Neutrophil (primary cell): ENCODE data around the gene ANKRD53.

Source experiments
- H3K27ac ChIP-seq: fragments of 200-600 bp; sonication (generic); 2 replicates; pipeline ENCODE4 v1.5.1; 2016; ENCODE audit warnings: mild to moderate bottlenecking, moderate library complexity
- H3K27me3 ChIP-seq: fragments of 200-600 bp; sonication (generic); 2 replicates; pipeline ENCODE4 v1.6.0; 2016; ENCODE audit warnings: mild to moderate bottlenecking
- H3K36me3 ChIP-seq: fragments of 200-600 bp; sonication (generic); 2 replicates; pipeline ENCODE4 v1.5.1; 2017
- H3K4me1 ChIP-seq, 2 experiments: fragments of 200-600 bp in 1 of 2; sonication (generic) in 1 of 2; 1 replicate in 1 of 2; 2 replicates in 1 of 2; pipeline versions ENCODE4 v1.5.1 to v1.6.1; 2013 to 2016; ENCODE audit warnings: low read depth in 1 of 2, low read length in 1 of 2, mild to moderate bottlenecking in 1 of 2, moderate library complexity in 1 of 2; ENCODE audit not compliant: control insufficient read depth in 1 of 2, insufficient read depth in 1 of 2
- H3K4me3 ChIP-seq, 2 experiments: fragments of 200-600 bp in 1 of 2; sonication (generic) in 1 of 2; 1 replicate in 1 of 2; 2 replicates in 1 of 2; pipeline ENCODE4 v1.5.1; 2013 to 2016; ENCODE audit warnings: low read depth in 1 of 2, low read length in 1 of 2, mild to moderate bottlenecking in 1 of 2, moderate library complexity in 1 of 2
- H3K9me3 ChIP-seq: fragments of 200-600 bp; sonication (generic); 2 replicates; pipeline ENCODE4 v1.5.1; 2016
- TF ChIP-seq, protein P1 (sequence below): fragments of 200-600 bp; sonication (generic); IDR thresholded peaks from 2 replicates; pipeline ENCODE4 v1.5.1; 2016; ENCODE audit warnings: antibody characterized with exemption

The ANKRD53 gene

GRCh38 chr2:70987386-70987785 is 9.0 kb downstream of the ANKRD53 start:
- TF ChIP-seq, protein P1, sequence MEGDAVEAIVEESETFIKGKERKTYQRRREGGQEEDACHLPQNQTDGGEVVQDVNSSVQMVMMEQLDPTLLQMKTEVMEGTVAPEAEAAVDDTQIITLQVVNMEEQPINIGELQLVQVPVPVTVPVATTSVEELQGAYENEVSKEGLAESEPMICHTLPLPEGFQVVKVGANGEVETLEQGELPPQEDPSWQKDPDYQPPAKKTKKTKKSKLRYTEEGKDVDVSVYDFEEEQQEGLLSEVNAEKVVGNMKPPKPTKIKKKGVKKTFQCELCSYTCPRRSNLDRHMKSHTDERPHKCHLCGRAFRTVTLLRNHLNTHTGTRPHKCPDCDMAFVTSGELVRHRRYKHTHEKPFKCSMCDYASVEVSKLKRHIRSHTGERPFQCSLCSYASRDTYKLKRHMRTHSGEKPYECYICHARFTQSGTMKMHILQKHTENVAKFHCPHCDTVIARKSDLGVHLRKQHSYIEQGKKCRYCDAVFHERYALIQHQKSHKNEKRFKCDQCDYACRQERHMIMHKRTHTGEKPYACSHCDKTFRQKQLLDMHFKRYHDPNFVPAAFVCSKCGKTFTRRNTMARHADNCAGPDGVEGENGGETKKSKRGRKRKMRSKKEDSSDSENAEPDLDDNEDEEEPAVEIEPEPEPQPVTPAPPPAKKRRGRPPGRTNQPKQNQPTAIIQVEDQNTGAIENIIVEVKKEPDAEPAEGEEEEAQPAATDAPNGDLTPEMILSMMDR: no peak
- Histone ChIP-seq H3K4me3 (no peak overlapping the region), H3K36me3 (peaks cover 65% of the 10 kb centered on the region), H3K4me1 (peaks cover 0 to 8% of the 10 kb centered on the region in 2 experiments), H3K9me3 (no peaks in the 10 kb centered on the region), H3K27me3 (no peaks in the 10 kb centered on the region), H3K27ac (no peak overlapping the region)

GRCh38 chr2:70988151-70988550 is 9.7 kb downstream of the ANKRD53 start:
- Histone ChIP-seq H3K4me1 (peaks cover 6 to 14% of the 10 kb centered on the region in 2 experiments), H3K9me3 (no peaks in the 10 kb centered on the region), H3K27me3 (no peaks in the 10 kb centered on the region), H3K4me3 (no peak overlapping the region), H3K36me3 (peaks cover 65% of the 10 kb centered on the region), H3K27ac (no peak overlapping the region)
- TF ChIP-seq, protein P1: no peak

DNA sequence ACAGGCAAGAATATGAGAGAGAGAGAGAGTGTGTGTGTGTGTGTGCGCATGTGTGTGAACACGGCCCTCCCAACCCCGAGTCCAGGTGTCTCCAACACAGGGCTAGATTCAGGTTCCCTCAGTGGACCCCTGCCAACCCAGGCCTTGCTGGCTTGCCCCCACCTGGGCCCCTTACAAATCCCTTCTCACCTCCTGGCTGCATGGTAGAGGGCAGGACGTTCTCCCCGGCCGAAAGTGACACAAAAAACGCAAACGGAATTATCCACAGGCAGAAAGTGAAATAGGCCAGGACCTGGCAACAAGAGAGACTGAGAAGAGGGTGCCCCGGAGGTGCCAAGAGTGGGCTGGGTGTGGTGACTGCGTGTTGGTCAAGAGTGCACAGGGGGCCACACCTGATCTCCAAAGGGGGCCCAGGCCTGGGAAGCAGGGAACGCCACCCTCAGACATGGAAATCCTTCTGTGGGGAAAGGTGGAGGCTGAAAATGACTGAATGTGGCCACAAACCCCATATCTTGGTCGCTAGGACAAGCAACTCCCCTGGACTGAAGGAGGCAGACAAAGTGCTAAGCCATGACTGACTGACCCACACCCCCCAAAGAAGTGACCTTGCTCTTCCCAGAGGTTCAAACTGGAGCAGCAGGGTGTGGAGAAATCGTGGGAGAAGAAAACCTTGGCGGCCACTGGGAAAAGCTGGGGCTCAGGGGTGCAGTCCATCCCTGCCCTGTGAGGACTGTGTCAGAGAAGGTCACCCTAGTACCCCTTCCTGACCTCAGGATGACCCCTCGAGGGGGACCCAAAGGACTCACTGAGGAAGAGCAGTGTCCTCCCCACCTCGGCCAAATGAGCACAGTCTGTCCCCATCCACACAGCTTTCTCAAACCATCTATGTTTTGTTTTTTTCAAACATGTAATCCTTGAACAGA is 10.6 kb downstream of the ANKRD53 start:
- H3K36me3 ChIP-seq: peaks cover 65% of the 10 kb centered on the region
- H3K27ac ChIP-seq: no peak overlapping the region
- H3K4me1 ChIP-seq: peaks cover 14 to 22% of the 10 kb centered on the region in 2 experiments
- no peak overlapping the region for H3K4me3 ChIP-seq
- no peaks in the 10 kb centered on the region for H3K9me3 ChIP-seq
- H3K27me3 ChIP-seq: no peaks in the 10 kb centered on the region
- TF ChIP-seq, protein P1: no peak

DNA sequence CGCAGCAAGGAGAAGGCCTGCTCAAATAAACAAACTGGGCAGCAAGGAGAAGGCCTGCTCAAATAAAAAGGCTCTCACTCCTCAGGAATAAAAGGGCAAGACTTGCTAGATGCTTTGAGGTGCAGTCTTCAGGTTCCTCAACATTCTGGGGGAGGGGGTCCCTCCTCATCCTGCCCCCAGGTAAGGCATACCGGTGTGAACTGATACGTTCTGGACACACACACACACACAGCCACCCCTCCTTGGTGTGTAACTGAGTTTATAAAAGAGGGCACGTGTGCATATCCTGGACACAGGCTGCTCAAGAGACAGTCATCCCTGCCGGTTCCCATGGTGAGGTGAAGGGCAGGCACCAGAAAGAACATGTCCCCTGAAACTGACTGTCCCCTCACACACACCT is 11.8 kb downstream of the ANKRD53 start:
- H3K4me1 ChIP-seq: peaks cover 21 to 22% of the 10 kb centered on the region in 2 experiments
- TF ChIP-seq, protein P1: no peak
- H3K36me3 ChIP-seq: peaks cover 65% of the 10 kb centered on the region
- no peak overlapping the region for H3K27ac ChIP-seq
- H3K9me3 ChIP-seq: no peaks in the 10 kb centered on the region
- no peak overlapping the region for H3K4me3 ChIP-seq
- no peaks in the 10 kb centered on the region for H3K27me3 ChIP-seq

DNA sequence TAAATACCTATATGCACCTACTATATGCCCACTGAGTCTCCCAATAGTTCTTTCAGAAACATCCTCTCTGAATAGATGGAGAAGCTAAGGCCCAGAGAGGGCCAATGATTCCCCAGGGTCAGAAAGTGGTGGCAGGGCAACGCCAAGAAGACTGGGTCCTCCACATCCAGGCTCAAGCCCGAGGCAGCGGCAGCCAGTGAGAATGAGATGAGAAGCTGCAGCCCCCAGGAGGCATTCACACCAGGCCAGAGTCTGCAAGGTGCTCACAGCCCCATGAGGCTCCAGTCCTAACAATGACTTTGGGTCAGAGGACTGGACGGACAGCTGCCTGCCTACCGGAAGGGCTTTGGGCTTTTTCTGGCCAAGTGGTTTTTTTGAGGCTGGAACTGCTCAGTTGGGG is 12.7 kb downstream of the ANKRD53 start:
- Histone ChIP-seq H3K4me1 (peaks cover 30% of the 10 kb centered on the region in 2 experiments), H3K36me3 (peaks cover 58% of the 10 kb centered on the region)
- TF ChIP-seq, protein P1: no peak

More for the DNA sequence above, 12.7 kb downstream of the ANKRD53 start:
- H3K4me3 ChIP-seq: no peak overlapping the region
- no peaks in the 10 kb centered on the region for H3K9me3 ChIP-seq
- no peak overlapping the region for H3K27ac ChIP-seq
- H3K27me3 ChIP-seq: no peaks in the 10 kb centered on the region
